SKM-1 (cell line): Measurements from ENCODE around the gene CASS4.

Source experiments
- DNase-seq: peaks from one replicate; lab custom pipeline; 2025; ENCODE audit not compliant: unreplicated experiment; lab: John Stamatoyannopoulos, UW

Gene CASS4

DNA sequence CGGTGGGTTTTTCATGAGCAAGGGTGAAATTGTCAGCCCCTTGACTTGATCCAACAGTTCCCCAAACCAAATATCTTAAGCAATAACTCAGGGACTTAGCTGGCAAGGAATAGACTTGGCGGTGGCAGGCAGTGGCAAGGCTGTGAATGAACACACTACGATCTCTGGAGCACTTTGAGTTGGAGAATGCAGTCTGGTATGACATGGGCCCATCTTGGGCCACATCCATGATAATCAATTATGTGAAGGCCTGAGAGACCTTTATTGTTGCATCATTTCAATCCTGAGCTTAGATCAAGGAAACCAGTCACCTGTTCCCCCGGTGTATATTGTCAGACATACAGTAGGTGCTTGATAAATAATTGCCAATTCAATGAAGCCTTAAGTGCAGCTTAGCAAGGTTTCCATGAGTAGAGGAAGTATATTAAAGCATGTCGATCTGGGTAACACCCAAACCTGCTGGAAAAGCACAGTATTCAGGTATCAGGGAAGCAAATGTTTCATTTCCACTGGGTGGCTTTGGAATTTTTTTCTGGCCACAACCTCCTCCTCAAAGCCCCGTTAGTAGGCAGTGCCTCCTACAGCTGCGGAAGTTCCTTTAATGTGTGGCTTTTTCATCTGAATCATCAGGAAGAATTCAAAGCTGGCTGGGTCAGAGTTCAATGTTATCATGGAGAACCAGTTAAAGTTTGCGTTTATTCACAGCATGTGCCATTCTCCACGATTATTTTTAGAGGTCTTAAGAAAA, 10.2 kb downstream of the CASS4 start:
- DNase-seq = peak; percentile 11

DNA sequence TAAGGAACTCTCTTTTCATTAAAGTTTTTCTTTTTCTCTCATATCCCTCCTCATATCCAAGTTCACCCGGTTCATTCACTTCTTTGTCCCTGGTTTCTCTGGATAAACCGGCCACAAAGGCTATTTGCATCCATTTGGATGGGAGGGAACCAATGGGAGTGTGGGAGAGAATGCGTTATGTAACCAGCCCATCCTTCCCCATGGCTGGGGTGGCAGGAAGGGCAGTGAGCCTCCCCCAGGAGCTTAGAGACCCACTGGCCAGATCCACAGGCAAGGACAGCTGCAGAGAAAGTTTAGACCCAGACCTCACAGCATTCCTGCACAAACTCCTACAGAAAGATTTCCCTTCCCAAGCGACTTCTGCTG, 10.7 kb downstream of the CASS4 start:
- no peak for DNase-seq

DNA sequence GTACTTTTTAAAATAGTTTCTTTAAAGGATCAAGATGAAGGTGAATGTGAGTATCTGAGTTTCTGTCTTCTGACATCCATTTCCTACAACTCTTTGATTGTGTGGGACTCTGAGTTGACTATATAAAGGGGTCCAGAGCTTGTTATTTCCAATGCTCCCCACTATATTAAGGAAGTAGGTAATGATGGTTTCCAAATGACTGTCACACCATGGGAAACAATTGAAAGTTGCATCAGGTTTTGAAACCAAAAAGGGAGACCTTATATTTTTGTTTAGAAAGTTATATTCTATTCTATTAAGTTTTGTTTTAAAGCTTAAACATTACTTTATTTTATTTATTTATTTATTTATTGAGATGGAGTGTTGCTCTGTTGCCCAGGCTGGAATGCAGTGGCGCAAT, 11.2 kb downstream of the CASS4 start:
- DNase-seq = no peak

GRCh38 chr20:56423886-56424285, 11.8 kb downstream of the CASS4 start:
- no peak for DNase-seq

DNA sequence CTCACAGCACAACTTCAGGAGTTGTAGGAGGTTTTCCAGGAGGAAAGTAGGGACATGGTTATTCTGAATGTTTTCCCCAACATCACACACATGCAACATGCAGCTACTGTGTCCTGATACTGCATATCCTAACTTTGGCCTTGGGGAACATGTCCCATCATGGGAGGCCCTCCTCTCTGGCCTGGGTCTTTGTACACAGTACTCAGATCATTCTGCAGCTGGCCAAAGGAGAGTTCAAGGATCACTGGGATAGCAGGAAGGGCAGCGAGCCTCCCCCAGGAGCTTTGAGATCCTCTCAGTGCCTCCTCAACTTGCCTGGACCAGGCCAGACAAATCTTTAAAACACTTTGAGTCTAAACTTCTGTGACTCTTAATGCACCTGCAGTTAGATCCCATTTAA, 12.9 kb downstream of the CASS4 start:
- DNase-seq = no peak

DNA sequence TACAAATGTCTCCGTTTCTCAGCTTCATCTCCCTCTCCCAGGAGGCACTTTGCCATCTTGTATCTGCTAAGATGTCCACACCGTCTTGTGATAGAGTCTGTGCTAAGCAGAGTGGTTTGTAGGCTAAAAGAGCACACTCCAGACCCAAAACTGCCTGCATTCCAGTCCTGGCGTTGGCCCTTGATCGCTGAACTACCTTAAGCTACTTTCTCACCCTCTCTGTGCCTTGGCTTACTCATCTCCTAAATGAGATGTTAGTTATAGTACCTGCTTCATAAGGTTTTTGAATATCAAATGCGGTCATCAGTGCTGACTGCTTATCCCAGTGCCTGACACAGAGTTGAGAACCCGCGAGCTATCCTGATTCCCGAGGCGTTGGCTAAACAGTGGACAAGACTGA, 14.0 kb downstream of the CASS4 start:
- no peak for DNase-seq

DNA sequence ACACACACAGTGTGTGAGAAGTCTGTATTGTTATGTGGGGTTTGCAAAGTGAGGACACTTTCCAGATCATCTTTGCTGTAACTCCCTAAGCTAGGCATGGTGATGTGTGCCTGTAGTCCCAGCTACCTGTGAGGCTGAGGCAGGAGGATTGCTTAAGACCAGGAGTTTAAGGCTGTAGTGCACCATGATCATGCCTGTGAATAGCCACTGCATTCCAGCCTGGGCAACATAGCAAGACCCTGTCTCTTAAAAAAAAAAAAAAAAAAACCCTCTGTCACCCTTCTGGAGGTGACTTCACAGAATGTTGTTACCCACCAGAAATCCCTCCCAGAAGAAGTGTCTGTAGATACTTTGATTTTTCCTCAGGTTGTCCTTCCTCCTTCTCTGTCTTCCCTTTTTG, 14.9 kb downstream of the CASS4 start:
- DNase-seq = no peak

GRCh38 chr20:56427797-56428196, 15.7 kb downstream of the CASS4 start:
- peak; percentile 74 for DNase-seq

DNA sequence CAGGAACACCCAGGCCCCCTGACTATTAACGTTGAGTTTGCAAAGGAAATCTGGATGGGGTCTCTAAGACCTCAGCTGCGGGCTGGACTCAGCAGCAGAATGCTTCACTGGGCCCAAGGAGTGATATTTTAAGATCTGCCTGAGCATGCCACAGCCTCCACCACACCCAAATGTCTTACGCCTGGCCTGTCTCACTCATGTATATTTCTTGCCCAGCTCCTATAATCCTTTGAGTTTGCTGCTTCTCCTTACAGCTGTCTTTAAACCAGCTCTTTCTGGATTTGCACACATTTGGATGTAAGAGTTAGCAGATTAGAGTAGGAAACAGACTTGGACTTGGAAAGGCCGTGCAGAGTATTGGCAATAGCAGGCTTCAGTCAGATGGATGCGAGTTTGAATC, 16.4 kb downstream of the CASS4 start:
- DNase-seq = no peak

DNA sequence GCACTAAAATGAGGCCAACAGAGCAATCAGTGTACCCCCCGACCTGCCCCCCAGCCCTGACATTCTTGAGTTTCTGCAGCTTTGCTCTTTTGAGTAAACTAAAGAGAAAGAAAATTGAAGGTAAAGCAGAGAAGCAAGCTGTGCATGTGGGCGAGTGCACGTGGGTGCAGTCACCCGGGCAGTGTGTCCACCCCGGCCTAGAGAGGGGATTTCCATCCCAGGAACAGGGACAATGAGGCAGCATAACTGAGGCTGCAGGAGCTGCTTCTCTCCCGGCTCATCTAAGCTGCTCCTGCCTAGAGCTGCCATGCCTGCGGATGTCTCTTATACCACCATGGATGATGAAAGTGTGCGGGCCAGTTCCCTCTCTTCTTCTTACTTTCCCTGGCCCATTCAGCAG, 16.8 kb downstream of the CASS4 start:
- DNase-seq = no peak

DNA sequence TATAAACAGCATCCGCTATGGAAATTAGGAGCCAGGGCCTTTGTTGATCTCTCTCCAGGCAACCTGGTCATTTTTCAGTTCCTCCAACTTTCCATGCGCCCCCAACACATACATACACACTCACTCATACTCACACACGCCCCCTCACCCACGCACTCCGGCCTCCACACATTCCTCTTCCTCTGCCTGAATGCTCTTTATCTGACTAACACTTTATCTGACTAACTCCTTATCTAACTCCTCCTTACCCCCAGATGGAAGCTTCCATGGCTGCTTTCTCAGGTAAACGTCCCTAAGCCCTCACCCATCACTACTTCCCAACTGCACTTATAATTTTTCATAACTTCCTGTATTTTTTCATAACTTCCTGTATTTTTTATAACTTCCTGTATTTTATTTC, 17.4 kb downstream of the CASS4 start:
- DNase-seq = peak; percentile 19

- DNase-seq = no peak
Observed at GRCh38 chr20:56429941-56430340, 17.9 kb downstream of the CASS4 start.

DNA sequence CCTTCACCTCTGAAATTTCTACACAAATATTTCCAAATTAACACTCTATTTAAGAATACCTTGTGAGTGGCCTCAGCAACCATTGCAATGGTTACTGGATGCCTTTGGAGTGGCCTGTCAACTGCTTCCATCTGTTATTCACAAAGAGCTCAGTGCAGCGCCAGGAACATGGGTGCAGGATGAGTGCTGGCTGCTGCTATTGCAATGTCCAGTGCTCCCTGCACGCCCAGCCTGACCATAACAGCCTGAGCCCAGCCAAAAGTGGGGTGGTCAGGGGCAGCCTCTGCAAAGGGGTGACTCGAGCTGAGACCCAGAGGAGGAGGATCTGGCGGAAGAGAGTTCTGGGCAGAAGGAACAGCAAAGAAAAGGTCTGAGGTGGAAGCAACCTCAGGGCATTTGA, 18.4 kb downstream of the CASS4 start:
- DNase-seq = no peak

DNA sequence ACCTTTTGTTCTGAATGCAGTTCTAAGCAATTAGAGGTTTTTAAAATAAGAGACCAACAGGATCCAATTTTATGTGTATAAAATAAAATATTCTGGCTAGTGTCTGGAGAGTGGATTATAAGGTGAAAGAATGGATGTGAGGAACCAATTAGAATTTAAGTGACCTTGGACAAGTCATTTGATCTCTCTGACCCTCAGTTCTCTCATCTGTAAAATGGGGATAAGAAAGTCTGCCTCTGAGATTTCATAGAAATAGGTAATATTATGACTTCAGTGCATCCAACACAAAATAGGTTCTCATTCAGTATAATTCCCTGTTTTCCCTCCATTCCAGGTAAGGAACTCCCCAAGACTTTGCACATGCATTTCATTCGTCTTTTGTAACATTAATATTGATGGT, 18.9 kb downstream of the CASS4 start:
- no peak for DNase-seq

GRCh38 chr20:56431471-56431870, 19.4 kb downstream of the CASS4 start:
- no peak for DNase-seq

GRCh38 chr20:56433221-56433879, 21.3 kb downstream of the CASS4 start:
- no peak for DNase-seq

DNA sequence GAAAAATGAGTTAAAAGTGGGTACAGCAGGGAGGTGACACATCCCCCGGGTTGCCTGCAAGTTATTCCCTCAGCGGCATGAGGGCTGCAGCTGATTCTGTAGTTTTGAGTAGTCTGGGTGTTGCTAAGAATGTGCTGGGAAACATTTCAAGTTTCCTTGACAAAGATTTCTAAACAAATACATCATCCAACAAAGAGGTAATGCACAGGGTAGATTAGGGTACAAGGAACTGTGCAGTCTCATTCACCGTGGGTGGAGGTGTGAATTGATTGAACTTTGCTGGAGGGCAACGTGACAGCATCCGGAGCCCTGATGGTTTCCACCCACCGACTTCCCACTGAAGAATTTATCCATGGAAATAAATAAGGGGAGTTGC, 21.8 kb downstream of the CASS4 start:
- DNase-seq = no peak

DNA sequence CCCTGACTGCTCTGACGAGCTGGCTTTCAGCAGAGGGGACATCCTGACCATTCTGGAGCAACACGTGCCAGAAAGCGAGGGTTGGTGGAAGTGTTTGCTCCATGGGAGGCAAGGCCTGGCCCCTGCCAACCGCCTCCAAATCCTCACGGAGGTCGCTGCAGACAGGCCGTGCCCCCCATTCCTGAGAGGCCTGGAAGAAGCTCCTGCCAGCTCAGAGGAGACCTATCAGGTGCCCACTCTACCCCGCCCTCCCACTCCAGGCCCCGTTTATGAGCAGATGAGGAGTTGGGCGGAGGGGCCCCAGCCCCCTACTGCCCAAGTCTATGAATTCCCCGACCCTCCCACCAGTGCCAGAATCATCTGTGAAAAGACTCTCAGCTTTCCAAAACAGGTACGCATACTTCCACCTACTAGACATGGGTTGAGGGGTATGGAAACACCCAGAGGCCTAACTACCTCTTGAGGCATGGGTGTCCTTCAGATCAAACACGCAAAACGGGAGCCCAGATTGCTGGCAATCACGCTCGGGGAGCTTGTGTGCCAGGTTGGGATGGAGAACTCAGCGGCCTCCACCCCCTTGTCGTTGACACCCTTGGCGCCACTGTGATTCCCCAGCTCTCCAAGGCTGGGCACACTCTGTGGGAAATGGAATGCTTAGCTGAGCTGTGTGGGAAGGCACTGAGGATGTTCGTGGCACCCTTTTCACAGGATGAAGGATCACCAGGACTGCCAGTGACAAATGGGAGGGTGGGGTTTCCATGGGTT, 25.3 kb downstream of the CASS4 start:
- DNase-seq = no peak

DNA sequence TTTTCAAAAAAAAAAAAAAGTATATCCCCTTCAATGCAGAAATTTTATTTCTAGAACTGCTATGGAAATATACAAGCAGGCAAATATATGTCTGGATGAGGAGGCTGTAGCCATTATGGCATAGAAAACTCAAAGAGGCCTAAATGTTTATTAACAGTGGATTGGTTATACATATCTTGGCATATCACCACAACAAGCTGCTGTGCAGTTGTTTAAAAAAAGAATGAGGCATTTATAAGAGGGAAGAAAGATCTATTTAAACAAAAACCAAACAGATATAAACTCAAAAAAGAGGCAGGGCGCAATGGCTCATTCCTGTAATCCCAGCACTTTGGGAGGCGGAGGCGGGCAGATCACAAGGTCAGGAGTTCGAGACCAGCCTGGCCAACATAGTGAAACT, 26.2 kb downstream of the CASS4 start:
- no peak for DNase-seq

DNA sequence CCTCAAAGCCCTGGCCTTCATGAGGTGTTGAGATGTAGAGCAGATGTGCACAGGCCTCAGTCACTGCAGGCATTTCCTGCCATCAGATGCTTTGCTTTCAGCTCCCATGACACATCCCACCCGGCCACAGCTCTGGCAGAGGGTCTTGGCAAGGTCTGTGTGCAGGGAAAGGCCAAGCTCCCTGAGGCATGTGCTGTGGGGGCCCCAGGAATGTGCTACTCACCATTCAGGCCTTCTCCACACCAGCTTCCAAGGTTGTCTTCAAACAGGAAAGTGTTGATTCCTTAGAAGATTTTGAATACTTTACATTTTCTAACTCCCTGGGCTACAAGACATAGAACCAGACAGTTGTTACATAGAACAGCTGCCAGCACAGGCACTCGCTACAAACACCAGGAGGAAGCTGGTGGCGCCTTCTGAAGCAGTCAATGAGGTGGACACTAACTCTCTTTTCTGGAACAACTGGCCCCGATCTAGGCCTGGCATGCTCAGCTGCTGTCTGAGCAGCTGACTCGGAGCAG, 27.8 kb downstream of the CASS4 start:
- DNase-seq = no peak

DNA sequence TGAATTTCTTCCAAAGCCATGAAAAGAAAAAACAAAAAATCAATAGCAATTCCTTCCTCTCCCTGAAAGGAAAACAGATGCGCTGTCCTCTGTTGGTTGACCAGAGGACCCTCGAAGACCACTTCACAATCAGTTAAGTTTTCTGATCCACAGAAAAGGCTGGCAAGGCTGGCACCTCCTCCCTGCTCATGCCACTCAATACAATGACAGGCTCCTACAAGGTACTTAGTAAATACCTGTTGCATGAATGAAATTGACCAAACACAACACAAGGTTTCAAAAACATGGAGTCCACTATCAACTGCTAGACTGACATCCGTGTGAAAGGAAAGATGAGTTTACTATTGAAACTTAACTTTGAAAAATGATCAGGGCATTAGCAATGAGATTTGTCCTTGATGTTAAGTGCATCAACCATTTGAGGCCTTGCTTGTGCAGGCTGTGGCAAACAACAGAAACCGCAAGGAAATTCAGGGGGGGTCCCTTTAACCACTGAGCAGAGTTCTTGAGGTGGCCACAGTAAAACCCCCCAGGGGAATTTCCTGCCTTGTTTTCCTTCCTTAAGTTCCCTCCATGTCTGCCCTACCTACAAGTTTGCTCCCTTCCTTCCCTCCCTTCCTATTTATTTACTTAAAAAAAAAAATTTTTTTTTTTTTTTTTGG, 28.4 kb downstream of the CASS4 start:
- no peak for DNase-seq
